Ascending aorta (tissue), 2 donors: ENCODE measurements around the gene ZCCHC14. TPM values are rescaled to one million over a fixed set of nuclear protein-coding genes. Genes with fewer than 3 reads are reported as not detected.

ENCODE experiments used
- DNase-seq, 2 donors: peaks; one replicate each; pipeline ENCODE4 v3.0.0-alpha.2; 2019; ENCODE audit warnings: low spot score in 2 of 2
- H3K27ac ChIP-seq, 2 donors: fragments of 200-600 bp; sonication (generic); one replicate each; pipeline ENCODE4 v1.5.1; 2016 to 2017; ENCODE audit warnings: mild to moderate bottlenecking in 1 of 2
- H3K27me3 ChIP-seq: fragments of 200-600 bp; sonication (generic); one replicate; pipeline ENCODE4 v1.5.1; 2017
- H3K36me3 ChIP-seq, 2 donors: fragments of 200-600 bp; sonication (generic); one replicate each; pipeline ENCODE4 v1.5.1; 2016
- H3K4me1 ChIP-seq, 2 donors: fragments of 200-600 bp; sonication (generic); one replicate each; pipeline ENCODE4 v1.5.1; 2016 to 2017; ENCODE audit warnings: mild to moderate bottlenecking in 1 of 2
- H3K4me3 ChIP-seq, 2 donors: fragments of 200-600 bp; sonication (generic); one replicate each; pipeline ENCODE4 v1.5.1; 2016 to 2017; ENCODE audit warnings: mild to moderate bottlenecking in 1 of 2
- H3K9me3 ChIP-seq, 2 donors: fragments of 200-600 bp; sonication (generic); one replicate each; pipeline ENCODE4 v1.5.1; 2016
- CTCF ChIP-seq, 3 experiments: fragments of 200-600 bp in 2 of 3; fragments of 450-650 bp in 1 of 3; sonication (generic) in 2 of 3; IDR thresholded peaks; one replicate each; pipeline ENCODE4 v1.5.1; 2016 to 2019; ENCODE audit warnings: antibody characterized with exemption in 3 of 3, mild to moderate bottlenecking in 1 of 3, moderate library complexity in 1 of 3
- intact Hi-C: fragments of 100-400 bp; cut with DNase I; formaldehyde crosslinking; loops from one replicate; pipeline ENCODE4 v1.15.1; 2023
- total RNA-seq: library from RNA; depleted of rRNA; stranded (reverse); fragments of >200 nt; gene quantifications from one replicate; pipeline ENCODE4 v1.1.0, GENCODE V29; 2016

Gene ZCCHC14
- total RNA-seq, 1 donor from 2014 or later = 131 TPM

- Histone ChIP-seq H3K27me3 (no peaks in the 10 kb centered on the region), H3K36me3 (peaks cover 9 to 25% of the 10 kb centered on the region in 2 donors), H3K4me1 (peaks cover 6 to 12% of the 10 kb centered on the region in 2 donors), H3K4me3 (no peak overlapping the region), H3K9me3 (no peaks in the 10 kb centered on the region), H3K27ac (no peak overlapping the region)
- no peak for DNase-seq
- intact Hi-C loops = no loop called here
- TF ChIP-seq CTCF (IDR thresholded peaks at IDR 0.05) = no peak
These were observed 58.6 kb downstream of the ZCCHC14 start for GRCh38 chr16:87434146-87434667.

- TF ChIP-seq CTCF (IDR thresholded peaks at IDR 0.05) = no peak
- intact Hi-C loops = no loop called here
- peaks cover 6 to 12% of the 10 kb centered on the region in 2 donors for H3K4me1 ChIP-seq
- peaks cover 9 to 33% of the 10 kb centered on the region in 2 donors for H3K36me3 ChIP-seq
- no peak for DNase-seq
- no peaks in the 10 kb centered on the region for H3K9me3 ChIP-seq
- H3K27ac ChIP-seq = no peak overlapping the region
- no peak overlapping the region for H3K4me3 ChIP-seq
- H3K27me3 ChIP-seq = no peaks in the 10 kb centered on the region
These were observed 60.4 kb downstream of the ZCCHC14 start for GRCh38 chr16:87432330-87432915.

- no peak overlapping the region for H3K27ac ChIP-seq
- no peaks in the 10 kb centered on the region for H3K27me3 ChIP-seq
- DNase-seq = no peak
- TF ChIP-seq CTCF (IDR thresholded peaks at IDR 0.05) = no peak
- H3K36me3 ChIP-seq = peaks cover 9 to 36% of the 10 kb centered on the region in 2 donors
- peaks cover 6 to 12% of the 10 kb centered on the region in 2 donors for H3K4me1 ChIP-seq
- no peak overlapping the region for H3K4me3 ChIP-seq
- intact Hi-C loops = no loop called here
- H3K9me3 ChIP-seq = no peaks in the 10 kb centered on the region
These were observed 60.9 kb downstream of the ZCCHC14 start for GRCh38 chr16:87431926-87432325.

- TF ChIP-seq CTCF (IDR thresholded peaks at IDR 0.05) = no peak
- Histone ChIP-seq H3K27me3 (no peaks in the 10 kb centered on the region), H3K27ac (no peak overlapping the region), H3K9me3 (no peaks in the 10 kb centered on the region), H3K4me1 (no peaks in the 10 kb centered on the region), H3K4me3 (no peak overlapping the region), H3K36me3 (peaks cover 18 to 50% of the 10 kb centered on the region in 2 donors)
- intact Hi-C loops = no loop called here
- DNase-seq = no peak
These were observed 66.2 kb downstream of the ZCCHC14 start for GRCh38 chr16:87426423-87427215.

GRCh38 chr16:87425941-87426340 lies 66.9 kb downstream of the ZCCHC14 start:
- TF ChIP-seq CTCF (IDR thresholded peaks at IDR 0.05) = no peak
- Histone ChIP-seq H3K27ac (no peak overlapping the region), H3K4me1 (no peaks in the 10 kb centered on the region), H3K9me3 (no peaks in the 10 kb centered on the region), H3K27me3 (no peaks in the 10 kb centered on the region), H3K36me3 (peaks cover 21 to 55% of the 10 kb centered on the region in 2 donors), H3K4me3 (no peak overlapping the region)
- intact Hi-C loops = no loop called here
- no peak for DNase-seq
